ENCODE results near the gene TRIM2.

The TRIM2 gene

DNA sequence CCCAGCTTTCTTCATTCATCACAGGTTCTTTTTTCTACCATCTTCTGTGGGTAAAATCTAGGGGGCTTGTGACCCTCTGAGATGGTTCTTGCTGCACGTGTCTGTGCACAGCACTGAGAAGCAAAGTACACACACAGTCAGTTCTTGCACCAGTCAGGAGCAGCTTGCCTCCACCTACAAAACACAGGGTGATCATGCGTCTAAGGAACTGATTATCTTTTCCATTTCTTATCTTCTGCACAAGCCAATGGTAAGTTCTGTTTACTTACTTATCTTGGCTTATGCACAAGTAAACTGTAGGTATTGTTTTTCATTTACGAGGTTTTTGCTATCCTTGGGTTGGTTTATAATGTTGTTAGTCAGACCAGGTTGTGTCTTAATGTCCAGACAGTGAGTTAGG lies 40.7 kb downstream of the TRIM2 start:
- Histone ChIP-seq H3K4me2 (ENCODE audit: low read depth, low read length) (no peak overlapping the region), H3K9me3 (replicated peaks; ENCODE audit: insufficient read depth, low read length) (no peaks in the 10 kb centered on the region), H3F3A (ENCODE audit: insufficient read depth, low read length) (no peaks in the 10 kb centered on the region), H3K27me3 (replicated peaks; ENCODE audit: insufficient read depth, low read length) (no peaks in the 10 kb centered on the region), H3K4me1 (ENCODE audit: low read length) (no peaks in the 10 kb centered on the region), H3K27ac (ENCODE audit: low read length) (no peak overlapping the region), H2AFZ (ENCODE audit: low read length) (no peak overlapping the region), H3K36me3 (replicated peaks; ENCODE audit: insufficient read depth, low read length) (no peaks in the 10 kb centered on the region), H3K79me2 (ENCODE audit: low read length) (no peaks in the 10 kb centered on the region), H3K9ac (ENCODE audit: low read length) (no peak overlapping the region), H4K20me1 (ENCODE audit: insufficient read depth, low read length) (no peaks in the 10 kb centered on the region), H3K4me3 (ENCODE audit: low read length) (no peak overlapping the region), H3K9me2 (replicated peaks; ENCODE audit: insufficient read depth, low read length) (no peaks in the 10 kb centered on the region)
- DNase-seq = no peak
- TF ChIP-seq EZH2phosphoT487 (IDR thresholded peaks at IDR 0.05; ENCODE audit: low read length) (no peak), EZH2 (optimal IDR thresholded peaks at IDR 0.05; ENCODE audit: low read depth, low read length) (no peak)
- TF ChIP-seq, protein P1, sequence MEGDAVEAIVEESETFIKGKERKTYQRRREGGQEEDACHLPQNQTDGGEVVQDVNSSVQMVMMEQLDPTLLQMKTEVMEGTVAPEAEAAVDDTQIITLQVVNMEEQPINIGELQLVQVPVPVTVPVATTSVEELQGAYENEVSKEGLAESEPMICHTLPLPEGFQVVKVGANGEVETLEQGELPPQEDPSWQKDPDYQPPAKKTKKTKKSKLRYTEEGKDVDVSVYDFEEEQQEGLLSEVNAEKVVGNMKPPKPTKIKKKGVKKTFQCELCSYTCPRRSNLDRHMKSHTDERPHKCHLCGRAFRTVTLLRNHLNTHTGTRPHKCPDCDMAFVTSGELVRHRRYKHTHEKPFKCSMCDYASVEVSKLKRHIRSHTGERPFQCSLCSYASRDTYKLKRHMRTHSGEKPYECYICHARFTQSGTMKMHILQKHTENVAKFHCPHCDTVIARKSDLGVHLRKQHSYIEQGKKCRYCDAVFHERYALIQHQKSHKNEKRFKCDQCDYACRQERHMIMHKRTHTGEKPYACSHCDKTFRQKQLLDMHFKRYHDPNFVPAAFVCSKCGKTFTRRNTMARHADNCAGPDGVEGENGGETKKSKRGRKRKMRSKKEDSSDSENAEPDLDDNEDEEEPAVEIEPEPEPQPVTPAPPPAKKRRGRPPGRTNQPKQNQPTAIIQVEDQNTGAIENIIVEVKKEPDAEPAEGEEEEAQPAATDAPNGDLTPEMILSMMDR (IDR thresholded peaks at IDR 0.05; ENCODE audit: low read length) = no peak

DNA sequence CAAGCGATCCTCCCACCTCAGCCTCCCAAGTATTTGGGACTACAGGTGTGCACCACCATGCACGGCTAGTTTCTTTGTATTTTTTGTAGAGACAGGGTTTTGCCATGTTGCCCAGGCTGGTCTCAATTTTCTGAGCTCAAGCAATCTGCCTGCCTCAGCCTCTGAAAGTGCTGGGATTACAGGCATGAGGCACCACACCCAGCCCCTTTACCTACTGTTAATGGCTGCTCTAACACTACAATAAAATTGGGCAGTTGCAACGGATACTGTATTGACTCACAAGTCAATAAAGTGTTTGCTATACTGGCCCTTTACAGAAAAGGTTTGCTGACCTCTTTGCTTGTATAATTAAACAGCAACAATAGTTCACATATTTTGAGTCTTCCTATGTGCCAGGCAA lies 41.5 kb downstream of the TRIM2 start:
- Histone ChIP-seq H3F3A (ENCODE audit: insufficient read depth, low read length) (no peaks in the 10 kb centered on the region), H3K9me2 (replicated peaks; ENCODE audit: insufficient read depth, low read length) (no peaks in the 10 kb centered on the region), H3K9ac (ENCODE audit: low read length) (no peak overlapping the region), H3K27me3 (replicated peaks; ENCODE audit: insufficient read depth, low read length) (no peaks in the 10 kb centered on the region), H2AFZ (ENCODE audit: low read length) (no peak overlapping the region), H4K20me1 (ENCODE audit: insufficient read depth, low read length) (no peaks in the 10 kb centered on the region), H3K4me3 (ENCODE audit: low read length) (no peak overlapping the region), H3K4me1 (ENCODE audit: low read length) (no peaks in the 10 kb centered on the region), H3K4me2 (ENCODE audit: low read depth, low read length) (no peak overlapping the region), H3K27ac (ENCODE audit: low read length) (no peak overlapping the region), H3K79me2 (ENCODE audit: low read length) (no peaks in the 10 kb centered on the region), H3K9me3 (replicated peaks; ENCODE audit: insufficient read depth, low read length) (no peaks in the 10 kb centered on the region), H3K36me3 (replicated peaks; ENCODE audit: insufficient read depth, low read length) (no peaks in the 10 kb centered on the region)
- no peak for DNase-seq
- TF ChIP-seq EZH2 (optimal IDR thresholded peaks at IDR 0.05; ENCODE audit: low read depth, low read length) = no peak
- TF ChIP-seq, protein P1 (IDR thresholded peaks at IDR 0.05; ENCODE audit: low read length) = no peak
- TF ChIP-seq EZH2phosphoT487 (IDR thresholded peaks at IDR 0.05; ENCODE audit: low read length) = no peak

- Histone ChIP-seq H3K27me3 (replicated peaks; ENCODE audit: insufficient read depth, low read length) (no peaks in the 10 kb centered on the region), H3K27ac (ENCODE audit: low read length) (no peak overlapping the region), H3F3A (ENCODE audit: insufficient read depth, low read length) (no peaks in the 10 kb centered on the region), H2AFZ (ENCODE audit: low read length) (no peak overlapping the region), H3K79me2 (ENCODE audit: low read length) (no peaks in the 10 kb centered on the region), H3K9me3 (replicated peaks; ENCODE audit: insufficient read depth, low read length) (no peaks in the 10 kb centered on the region), H3K4me1 (ENCODE audit: low read length) (no peaks in the 10 kb centered on the region), H3K9ac (ENCODE audit: low read length) (no peak overlapping the region), H3K36me3 (replicated peaks; ENCODE audit: insufficient read depth, low read length) (no peaks in the 10 kb centered on the region), H3K4me3 (ENCODE audit: low read length) (no peak overlapping the region), H3K4me2 (ENCODE audit: low read depth, low read length) (no peak overlapping the region), H3K9me2 (replicated peaks; ENCODE audit: insufficient read depth, low read length) (no peaks in the 10 kb centered on the region), H4K20me1 (ENCODE audit: insufficient read depth, low read length) (no peaks in the 10 kb centered on the region)
- no peak for DNase-seq
- no peak for TF ChIP-seq EZH2phosphoT487 (IDR thresholded peaks at IDR 0.05; ENCODE audit: low read length)
- no peak for TF ChIP-seq EZH2 (optimal IDR thresholded peaks at IDR 0.05; ENCODE audit: low read depth, low read length)
- TF ChIP-seq, protein P1 (IDR thresholded peaks at IDR 0.05; ENCODE audit: low read length) = no peak
Observed at GRCh38 chr4:153246446-153247115, 42.3 kb downstream of the TRIM2 start.
